T follicular helper cell (primary cell): ENCODE measurements around the gene PI4KA.
"Not testable (repeated sequence)": the region's sequence is repeated elsewhere in the genome, so short reads cannot be mapped to it uniquely, and the experiment has no call there.

Experiments
- DNase-seq: peaks from one replicate; pipeline ENCODE4 v3.0.0-alpha.2; 2020; ENCODE audit warnings: low read depth

The PI4KA gene

DNA sequence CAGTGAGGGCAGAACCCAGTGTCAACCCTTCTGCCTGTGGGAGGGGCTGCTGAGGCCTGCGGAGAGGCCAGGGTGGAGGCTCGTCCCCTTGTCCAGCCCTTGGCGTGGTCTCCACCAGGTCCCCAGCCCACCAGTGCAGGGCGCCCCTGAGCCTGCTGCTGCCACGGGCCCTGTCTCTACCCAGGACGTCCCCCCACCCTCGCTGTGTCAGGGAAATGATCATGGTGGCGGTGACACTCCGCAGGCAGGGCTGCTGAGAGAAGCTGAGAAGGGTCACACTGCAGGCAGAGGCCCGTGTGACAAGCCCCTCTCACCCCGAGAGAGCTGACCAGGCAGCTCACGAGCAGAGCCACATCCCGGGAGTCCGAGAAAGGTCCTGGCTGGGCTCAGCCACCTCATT lies 164.4 kb downstream of the PI4KA start:
- DNase-seq: not testable (repeated sequence)

DNA sequence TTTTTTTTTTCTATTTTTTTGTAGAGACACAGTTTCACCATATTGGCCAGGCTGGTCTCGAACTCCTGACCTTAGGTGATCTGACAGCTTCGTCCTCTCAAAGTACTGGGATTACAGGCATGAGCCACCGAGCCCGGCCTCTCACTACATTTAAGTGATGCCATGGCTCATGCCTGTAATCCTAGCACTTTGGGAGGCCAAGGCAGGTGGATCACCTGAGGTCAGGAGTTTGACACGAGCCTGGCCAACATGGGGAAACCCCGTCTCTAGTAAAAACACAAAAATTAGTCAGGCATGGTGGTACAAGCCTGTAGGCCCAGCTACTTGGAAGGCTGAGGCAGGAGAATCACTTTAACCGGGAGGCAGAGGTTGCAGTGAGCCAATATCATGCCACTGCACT lies 165.7 kb downstream of the PI4KA start:
- not testable (repeated sequence) for DNase-seq

- not testable (repeated sequence) for DNase-seq
These were observed 167.9 kb downstream of the PI4KA start for GRCh38 chr22:20690586-20691317.

DNA sequence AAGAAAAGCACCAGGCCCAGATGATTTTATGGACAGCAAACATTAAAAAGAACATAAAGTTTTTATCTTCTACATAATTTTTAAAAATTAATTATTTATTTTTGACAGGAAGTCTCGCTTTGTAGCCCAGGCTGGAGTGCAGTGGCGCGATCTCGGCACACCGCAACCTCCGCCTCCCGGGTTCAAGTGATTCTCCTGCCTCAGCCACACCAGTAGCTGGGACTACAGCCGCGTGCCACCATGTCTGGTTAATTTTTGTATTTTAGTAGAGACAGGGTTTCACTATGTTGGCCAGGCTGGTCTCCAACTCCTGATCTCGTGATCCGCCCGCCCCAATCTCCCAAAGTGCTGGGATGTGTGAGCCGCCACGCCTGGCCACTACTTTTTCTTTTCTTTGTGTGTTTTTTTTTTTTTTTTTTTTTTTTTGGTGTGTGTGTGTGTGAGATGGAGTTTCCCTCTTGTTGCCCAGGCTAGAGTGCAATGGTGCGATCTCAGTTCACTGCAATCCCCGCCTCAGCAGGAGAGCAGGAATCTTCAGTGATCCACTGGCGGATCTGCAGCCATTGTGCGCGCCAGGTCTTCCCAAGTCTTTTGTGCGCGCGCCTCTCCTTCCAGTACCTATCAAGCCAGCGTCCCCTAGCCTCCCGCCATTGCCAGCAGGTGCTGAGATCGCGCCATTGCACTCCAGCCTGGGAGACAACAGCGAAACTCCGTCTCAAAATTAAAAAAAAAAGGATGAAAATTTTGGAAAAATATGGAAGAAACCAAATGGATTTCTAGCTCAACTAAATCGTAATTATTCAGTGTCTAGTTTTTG lies 171.0 kb downstream of the PI4KA start:
- DNase-seq: not testable (repeated sequence)

DNA sequence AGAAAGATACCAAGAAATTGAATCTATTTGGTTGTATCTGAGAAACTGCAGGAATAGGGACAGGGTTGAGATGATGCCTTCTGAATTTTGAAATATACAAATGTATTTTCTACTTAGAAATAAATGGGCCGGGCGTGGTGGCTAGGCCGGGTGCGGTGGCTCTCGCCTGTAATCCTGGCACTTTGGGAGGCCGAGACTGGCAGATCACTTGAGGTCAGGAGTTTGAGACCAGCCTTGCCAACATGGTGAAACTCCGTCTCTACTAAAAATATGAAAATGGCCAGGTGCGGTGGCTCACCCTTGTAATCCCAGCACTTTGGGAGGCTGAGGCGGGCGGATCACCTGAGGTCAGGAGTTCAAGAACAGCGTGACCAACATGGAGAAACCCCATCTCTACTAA lies 172.8 kb downstream of the PI4KA start:
- not testable (repeated sequence) for DNase-seq

DNA sequence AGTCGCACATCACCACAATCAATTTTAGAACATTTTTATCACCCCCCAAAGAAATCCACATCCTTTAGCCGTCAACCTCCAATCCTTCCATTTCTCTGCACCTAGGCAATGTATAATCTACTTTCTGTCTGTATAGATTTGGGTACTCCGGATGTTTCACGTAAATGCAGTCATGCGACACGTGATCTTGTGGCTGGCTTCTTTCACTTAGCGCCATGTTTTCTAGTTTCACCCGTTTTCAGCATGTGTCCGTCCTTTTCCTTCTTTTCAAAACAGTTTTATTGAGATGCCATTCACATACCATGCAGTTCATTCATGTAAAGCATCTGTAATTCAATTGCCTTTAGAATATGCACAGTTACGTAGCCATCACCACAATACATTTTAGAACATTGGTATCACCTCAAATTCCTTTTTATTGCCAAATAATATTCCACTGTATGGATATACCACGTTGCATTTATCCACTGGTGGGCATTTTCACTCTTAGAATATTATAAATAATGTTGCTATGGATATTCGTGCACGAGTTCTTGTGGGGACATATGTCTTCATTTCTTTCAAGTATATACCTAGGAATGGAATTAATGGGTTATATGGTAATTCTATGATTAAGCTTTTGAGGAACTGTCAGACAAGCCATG lies 179.7 kb downstream of the PI4KA start:
- DNase-seq: not testable (repeated sequence)

GRCh38 chr22:20677684-20678242 lies 180.8 kb downstream of the PI4KA start:
- DNase-seq: no peak

DNA sequence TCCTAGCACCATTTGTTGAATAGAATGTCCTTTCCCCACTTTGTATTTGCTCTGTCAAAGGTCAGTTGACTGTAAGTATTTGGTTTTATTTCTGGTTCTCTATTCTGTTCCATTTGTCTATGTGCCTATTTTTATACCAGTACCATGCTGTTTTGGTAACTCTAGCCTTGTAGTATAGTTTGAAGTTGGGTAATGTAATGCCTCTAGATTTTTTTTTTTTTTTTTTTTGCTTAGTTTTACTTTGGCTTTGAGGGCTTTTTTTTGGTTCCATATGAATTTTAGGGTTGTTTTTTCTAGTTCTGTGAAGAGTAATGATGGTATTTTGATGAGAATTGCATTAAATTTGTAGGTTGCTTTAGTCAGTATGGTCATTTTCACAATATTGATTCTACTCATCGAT lies 183.0 kb downstream of the PI4KA start:
- not testable (repeated sequence) for DNase-seq

DNA sequence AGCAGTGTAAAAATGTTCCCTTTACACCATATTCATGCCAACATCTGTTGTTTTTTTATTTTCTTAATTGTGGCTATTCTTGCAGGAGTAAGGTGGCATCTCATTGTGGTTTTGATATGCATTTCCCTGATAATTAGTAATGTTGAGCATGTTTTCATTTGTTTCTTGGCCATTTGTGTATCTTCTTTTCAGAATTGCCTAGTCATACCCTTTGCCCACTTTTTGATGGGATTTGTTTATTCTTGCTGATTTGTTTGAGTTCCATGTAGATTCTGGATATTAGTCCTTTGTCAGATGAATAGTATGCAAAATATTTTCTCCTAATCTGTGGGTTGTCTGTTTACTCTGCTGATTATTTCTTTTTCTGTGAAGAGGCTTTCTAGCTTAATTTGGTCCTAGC lies 183.6 kb downstream of the PI4KA start:
- DNase-seq: no peak

DNA sequence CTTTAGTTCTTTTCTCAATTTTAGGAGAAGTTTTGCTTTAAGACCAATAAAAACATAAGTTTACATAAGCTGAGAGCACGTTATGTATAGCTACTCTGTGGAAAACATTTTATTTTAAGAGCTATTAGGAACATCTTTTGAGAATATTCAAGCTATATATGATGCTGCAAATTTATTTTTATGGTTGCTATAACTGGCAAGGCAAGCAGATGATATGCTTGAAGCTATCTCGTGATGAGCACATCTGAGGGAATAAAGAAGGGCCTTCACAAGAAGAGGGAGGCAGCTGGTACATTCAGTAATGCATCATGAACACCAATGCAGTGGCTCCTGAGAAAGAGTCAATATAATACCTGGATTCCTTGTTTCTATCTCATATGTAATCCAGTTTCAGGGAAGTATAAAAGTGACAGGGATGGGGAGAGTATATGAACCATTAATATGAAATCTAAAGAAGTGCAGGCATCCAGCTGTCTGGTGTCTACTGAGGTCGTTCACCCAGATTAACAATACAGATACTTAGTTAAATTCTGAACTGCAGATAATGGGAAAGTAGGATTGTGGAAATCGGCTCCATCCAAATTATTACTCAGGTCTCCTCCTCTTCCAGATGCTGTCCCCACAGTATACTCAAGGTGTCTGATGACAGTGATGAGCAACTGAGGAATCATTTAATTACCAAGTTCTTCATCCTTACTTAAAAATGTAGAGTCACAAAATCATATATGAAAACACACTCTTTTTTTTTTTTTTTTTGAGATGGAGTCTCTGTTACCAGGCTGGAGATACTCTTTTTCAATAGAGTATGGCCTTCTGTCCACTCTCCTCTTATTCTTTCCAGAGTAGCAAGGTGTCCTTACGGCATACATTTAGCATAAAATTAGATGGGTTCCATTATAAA lies 185.1 kb downstream of the PI4KA start:
- DNase-seq: no peak

DNA sequence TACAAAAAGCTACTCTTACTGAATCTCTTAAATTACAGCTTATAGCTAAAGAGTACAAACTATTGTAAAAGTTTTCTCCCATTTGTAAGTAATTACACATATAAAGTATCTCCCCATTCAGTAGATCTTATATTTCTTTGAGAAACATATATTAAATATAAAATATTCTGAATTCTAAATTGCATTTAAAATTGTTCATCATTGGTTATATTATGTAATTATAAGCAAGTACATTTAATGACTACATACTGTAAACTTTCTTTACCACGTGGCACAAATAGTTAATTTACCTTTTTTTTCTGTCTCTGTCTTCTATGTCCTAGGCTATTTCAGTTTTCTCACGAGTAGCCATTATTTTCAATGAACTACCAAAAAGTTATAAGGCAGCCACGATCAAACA lies 185.9 kb downstream of the PI4KA start:
- no peak for DNase-seq

- DNase-seq: no peak
These were observed 186.6 kb downstream of the PI4KA start for GRCh38 chr22:20672082-20672424.

- no peak for DNase-seq
These were observed 187.1 kb downstream of the PI4KA start for GRCh38 chr22:20671409-20672081.

DNA sequence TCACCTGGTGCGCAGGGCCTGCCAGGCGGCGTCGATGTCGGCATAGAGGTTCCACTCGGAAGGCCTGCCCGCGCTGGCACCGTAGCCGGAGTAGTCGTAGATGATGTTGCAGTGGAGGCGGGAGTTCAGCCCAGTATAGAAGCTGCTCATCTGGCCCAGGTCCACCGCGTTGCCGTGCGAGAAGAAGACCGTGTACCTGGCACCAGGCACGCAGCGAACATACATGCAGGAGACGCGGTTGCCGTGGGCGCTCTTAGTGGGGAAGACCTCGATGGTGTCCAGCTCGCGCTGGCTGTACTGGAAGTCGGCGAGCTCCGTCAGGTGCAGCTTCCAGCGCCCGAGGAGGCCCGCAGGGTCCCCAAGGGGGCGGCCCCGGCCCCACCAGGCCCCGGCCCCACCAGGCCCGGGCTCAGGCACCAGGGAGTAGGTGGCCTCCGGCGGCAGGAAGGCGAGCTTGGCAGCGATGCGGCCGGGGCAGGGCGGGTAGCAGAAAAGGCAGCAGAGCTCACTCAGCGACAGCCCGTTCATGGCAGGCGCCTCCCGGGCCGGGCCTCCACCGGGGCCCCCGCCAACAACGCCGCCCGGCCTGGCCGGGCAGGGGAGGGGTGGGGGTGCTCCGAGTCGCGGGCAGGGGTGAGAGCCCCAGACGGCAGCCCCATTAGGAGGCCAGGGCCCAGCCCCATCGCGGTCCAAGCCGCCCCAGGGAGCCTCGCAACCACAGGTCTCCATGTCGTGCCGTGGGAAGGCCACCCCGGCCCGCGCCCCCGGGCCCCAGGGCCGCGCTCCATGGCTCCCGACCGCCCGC lies 188.0 kb downstream of the PI4KA start:
- DNase-seq: not testable (repeated sequence)

- not testable (repeated sequence) for DNase-seq
These were observed 188.7 kb downstream of the PI4KA start for GRCh38 chr22:20669884-20670283.

DNA sequence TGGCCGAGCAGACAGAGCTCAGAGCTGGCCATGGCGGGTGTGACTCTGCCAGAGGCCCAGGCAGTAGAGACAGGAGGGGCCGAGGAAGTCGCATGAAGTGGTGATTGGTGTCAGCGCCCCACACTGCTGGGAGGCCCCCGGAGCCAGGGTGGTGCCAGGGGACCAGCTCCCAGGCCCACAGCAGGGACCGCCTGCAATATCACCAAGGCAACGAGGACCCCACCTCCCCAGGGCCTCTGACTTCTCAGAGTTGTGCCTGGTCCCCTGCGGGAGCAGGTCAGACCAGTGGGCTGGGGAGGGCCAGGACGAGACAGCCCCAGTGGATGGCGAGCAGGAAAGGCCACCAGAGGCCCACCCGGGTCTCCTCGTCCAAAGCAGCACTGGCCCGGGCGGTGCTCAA lies 189.1 kb downstream of the PI4KA start:
- not testable (repeated sequence) for DNase-seq

- DNase-seq: not testable (repeated sequence)
These were observed 189.8 kb downstream of the PI4KA start for GRCh38 chr22:20668769-20669168.

DNA sequence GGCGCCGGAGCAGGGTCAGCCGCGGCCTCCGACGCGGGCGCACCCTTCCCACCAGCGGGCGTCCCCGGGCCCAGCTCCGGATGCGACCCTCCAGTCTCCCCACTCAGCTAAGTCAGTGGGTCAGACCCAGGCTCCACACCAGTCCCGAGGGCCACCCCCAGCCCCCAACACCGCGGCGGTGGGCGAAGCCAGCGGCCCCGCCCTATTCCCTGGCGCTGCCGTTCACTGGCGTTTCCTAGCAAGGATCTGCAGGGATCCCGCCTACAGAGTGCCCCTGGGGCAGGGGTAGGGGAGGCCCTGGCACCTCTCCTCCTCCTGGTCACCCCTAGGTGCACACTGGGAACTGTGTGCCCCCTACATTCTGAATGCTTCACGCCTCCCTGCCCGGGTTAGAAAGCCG lies 190.4 kb downstream of the PI4KA start:
- not testable (repeated sequence) for DNase-seq

DNA sequence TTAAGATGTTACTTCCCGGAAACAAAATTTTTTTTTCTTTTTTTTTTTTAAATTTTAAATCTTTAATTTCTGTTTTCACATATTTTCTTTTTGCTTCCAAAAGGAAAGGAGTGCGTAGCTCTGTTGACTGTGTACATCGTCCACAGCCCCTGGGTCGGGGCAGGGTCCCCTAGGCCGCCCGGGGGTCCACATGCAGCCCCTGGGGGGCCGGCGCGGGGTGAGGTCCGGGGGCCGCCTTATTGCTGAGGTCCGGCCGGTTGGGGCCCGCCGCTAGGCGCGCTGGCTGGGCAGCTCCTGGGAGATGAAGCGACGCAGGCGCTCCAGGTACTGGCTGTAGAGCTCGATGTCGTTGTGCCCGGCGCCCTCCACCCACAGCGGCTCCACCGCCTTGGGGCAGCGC lies 191.1 kb downstream of the PI4KA start:
- DNase-seq: not testable (repeated sequence)

- no peak for DNase-seq
These were observed 192.1 kb downstream of the PI4KA start for GRCh38 chr22:20666560-20666959.
